HCT116 (cell line): ENCODE measurements around the gene MPV17L.
"Not testable (repeated sequence)": the region's sequence is repeated elsewhere in the genome, so short reads cannot be mapped to it uniquely, and the experiment has no call there.

Experiments used
- EGR1 ChIP-seq: IDR thresholded peaks from 2 replicates; pipeline ENCODE4 v1.6.1; 2012; ENCODE audit warnings: low read depth
- EZH2 ChIP-seq: fragments of 200-600 bp; sonication (generic); IDR thresholded peaks from 2 replicates; pipeline ENCODE4 v1.6.1; 2017; ENCODE audit warnings: antibody characterized with exemption, mixed run types
- EZH2phosphoT487 ChIP-seq: fragments of 200-600 bp; IDR thresholded peaks from 2 replicates; pipeline ENCODE4 v1.6.1; 2018; ENCODE audit warnings: antibody characterized with exemption, borderline replicate concordance
- POLR2A ChIP-seq: IDR thresholded peaks from 2 replicates; pipeline ENCODE4 v1.7.0; 2011; ENCODE audit warnings: borderline replicate concordance; ENCODE audit not compliant: insufficient read depth, insufficient read length; ENCODE audit errors: extremely low read depth
- POLR2AphosphoS5 ChIP-seq: IDR thresholded peaks from 2 replicates; pipeline ENCODE4 v1.6.1; 2011; ENCODE audit warnings: mild to moderate bottlenecking, low read depth, low read length, moderate library complexity
- ZNF274 ChIP-seq: fragments of 200-500 bp; sonication (Bioruptor generic); IDR thresholded peaks from 2 replicates; pipeline ENCODE4 v1.6.1; 2014; ENCODE audit warnings: mild to moderate bottlenecking, low read depth, low read length, inconsistent platforms
- TF ChIP-seq, protein P1 (sequence below), 3 experiments: fragments of 200-600 bp in 1 of 3; sonication (generic) in 1 of 3; IDR thresholded peaks in 2 of 3; conservative IDR thresholded peaks in 1 of 3; 2 replicates each; pipeline ENCODE4 v1.5.1; 2012 to 2017; ENCODE audit warnings: low read depth in 2 of 3, low read length in 2 of 3, antibody characterized with exemption in 1 of 3, borderline replicate concordance in 1 of 3, control low read depth in 1 of 3, mild to moderate bottlenecking in 1 of 3, mixed read lengths in 1 of 3, mixed run types in 1 of 3, moderate library complexity in 1 of 3; ENCODE audit not compliant: insufficient read depth in 1 of 3
- TF ChIP-seq, protein P2 (sequence below): IDR thresholded peaks from 2 replicates; pipeline ENCODE4 v1.6.1; 2012

DNA sequence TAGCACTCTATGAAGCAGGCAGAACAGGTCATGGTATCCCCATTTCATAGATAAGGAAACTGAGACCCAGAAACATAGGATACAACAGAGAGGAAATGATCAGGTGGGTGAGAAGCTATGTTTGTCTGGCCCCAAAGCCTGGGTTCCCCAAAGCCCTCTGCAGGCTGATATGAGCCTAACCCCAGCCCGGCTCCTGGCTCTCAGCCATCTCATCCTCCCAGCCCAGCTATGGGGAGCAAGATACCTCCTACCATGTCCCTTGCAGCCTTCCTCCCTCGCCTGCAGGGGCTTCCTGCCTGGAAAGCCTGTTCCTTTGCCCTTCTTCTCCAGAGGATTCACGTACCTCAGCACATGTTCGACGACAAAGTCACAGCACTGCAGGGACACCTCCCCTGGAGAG, 43.8 kb upstream of the MPV17L start:
- TF ChIP-seq POLR2A, POLR2AphosphoS5, ZNF274, EZH2phosphoT487, EGR1, EZH2: not testable (repeated sequence)
- TF ChIP-seq, protein P1, sequence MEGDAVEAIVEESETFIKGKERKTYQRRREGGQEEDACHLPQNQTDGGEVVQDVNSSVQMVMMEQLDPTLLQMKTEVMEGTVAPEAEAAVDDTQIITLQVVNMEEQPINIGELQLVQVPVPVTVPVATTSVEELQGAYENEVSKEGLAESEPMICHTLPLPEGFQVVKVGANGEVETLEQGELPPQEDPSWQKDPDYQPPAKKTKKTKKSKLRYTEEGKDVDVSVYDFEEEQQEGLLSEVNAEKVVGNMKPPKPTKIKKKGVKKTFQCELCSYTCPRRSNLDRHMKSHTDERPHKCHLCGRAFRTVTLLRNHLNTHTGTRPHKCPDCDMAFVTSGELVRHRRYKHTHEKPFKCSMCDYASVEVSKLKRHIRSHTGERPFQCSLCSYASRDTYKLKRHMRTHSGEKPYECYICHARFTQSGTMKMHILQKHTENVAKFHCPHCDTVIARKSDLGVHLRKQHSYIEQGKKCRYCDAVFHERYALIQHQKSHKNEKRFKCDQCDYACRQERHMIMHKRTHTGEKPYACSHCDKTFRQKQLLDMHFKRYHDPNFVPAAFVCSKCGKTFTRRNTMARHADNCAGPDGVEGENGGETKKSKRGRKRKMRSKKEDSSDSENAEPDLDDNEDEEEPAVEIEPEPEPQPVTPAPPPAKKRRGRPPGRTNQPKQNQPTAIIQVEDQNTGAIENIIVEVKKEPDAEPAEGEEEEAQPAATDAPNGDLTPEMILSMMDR (IDR thresholded peaks at IDR 0.05 in 2 of 3, conservative IDR thresholded peaks at IDR 0.05 in 1 of 3; ENCODE audit: borderline replicate concordance in 1 of 3, insufficient read depth in 1 of 3, low read depth in 2 of 3, low read length in 2 of 3): not testable (repeated sequence)
- TF ChIP-seq, protein P2, sequence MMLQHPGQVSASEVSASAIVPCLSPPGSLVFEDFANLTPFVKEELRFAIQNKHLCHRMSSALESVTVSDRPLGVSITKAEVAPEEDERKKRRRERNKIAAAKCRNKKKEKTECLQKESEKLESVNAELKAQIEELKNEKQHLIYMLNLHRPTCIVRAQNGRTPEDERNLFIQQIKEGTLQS: not testable (repeated sequence)
